Right forelimb (tissue), 1 donor: Measurements from ENCODE around the gene PAM16.

Experiments used
- DNase-seq: peaks from one replicate; pipeline ENCODE4 v3.0.0-alpha.2; 2018

The PAM16 gene

GRCh38 chr16:4383591-4384444 lies 32.7 kb upstream of the PAM16 start:
- peak; percentile 53 for DNase-seq

GRCh38 chr16:4382795-4383357 lies 31.8 kb upstream of the PAM16 start:
- DNase-seq: peak; percentile 49

GRCh38 chr16:4381935-4382794 lies 31.0 kb upstream of the PAM16 start:
- DNase-seq: no peak

GRCh38 chr16:4381072-4381934 lies 30.2 kb upstream of the PAM16 start:
- no peak for DNase-seq

GRCh38 chr16:4380119-4381063 lies 29.3 kb upstream of the PAM16 start:
- peak; percentile 79 for DNase-seq

GRCh38 chr16:4378999-4379690 lies 28.0 kb upstream of the PAM16 start:
- DNase-seq: no peak

GRCh38 chr16:4378161-4378666 lies 27.1 kb upstream of the PAM16 start:
- DNase-seq: no peak

GRCh38 chr16:4377573-4378154 lies 26.5 kb upstream of the PAM16 start:
- no peak for DNase-seq

GRCh38 chr16:4376893-4377572 lies 25.9 kb upstream of the PAM16 start:
- DNase-seq: no peak

- DNase-seq: peak; percentile 91
Measured at GRCh38 chr16:4376126-4376892, 25.2 kb upstream of the PAM16 start.

GRCh38 chr16:4375717-4376116 lies 24.6 kb upstream of the PAM16 start:
- DNase-seq: no peak

GRCh38 chr16:4373909-4374742 lies 23.0 kb upstream of the PAM16 start:
- DNase-seq: peak; percentile 90

GRCh38 chr16:4373356-4373908 lies 22.3 kb upstream of the PAM16 start:
- DNase-seq: peak; percentile 55

- DNase-seq: peak; percentile 55
Measured at GRCh38 chr16:4372578-4373355, 21.6 kb upstream of the PAM16 start.

GRCh38 chr16:4372001-4372577 lies 21.0 kb upstream of the PAM16 start:
- DNase-seq: peak; percentile 58

- DNase-seq: peak; percentile 91
Measured at GRCh38 chr16:4371357-4372000, 20.4 kb upstream of the PAM16 start, which contains the start of gene VASN. Gene VASN (plus strand): TSS chr16:4371848. CDS start chr16:4380878, 9,030 bp downstream.
